ENCODE measurements around the gene SLC6A7. TPM values are rescaled to one million over a fixed set of nuclear protein-coding genes. Genes with fewer than 3 reads are reported as not detected.

The SLC6A7 gene
- polyA plus RNA-seq, 1 of the 3 experiments (the other 2 are of a cell fraction): not detected

GRCh38 chr5:150152636-150153462 is 37.0 kb upstream of the SLC6A7 start:
- peaks cover 75% of the 10 kb centered on the region for H3K79me2 ChIP-seq (ENCODE audit: insufficient read depth)
- peak; percentile 86 for DNase-seq
- no peaks in the 10 kb centered on the region for H3K9me2 ChIP-seq
- POLR2A ChIA-PET: interaction anchor here (0.9 to 1.9 kb wide), 3 partner anchors 9 to 17 kb away, joined by 3 to 10 read pairs (median 6); no protein-coding TSS in a partner anchor
- H3K4me2 ChIP-seq: peak overlapping the region; percentile 97
- peaks cover 35% of the 10 kb centered on the region for H3F3A ChIP-seq (replicated peaks; ENCODE audit: insufficient read depth)
- H3K27me3 ChIP-seq (ENCODE audit: insufficient read depth): no peaks in the 10 kb centered on the region
- WGBS (ENCODE audit: low lambda C conversion rate): 32% methylated on average over 8 of the region's 12 CpGs
- peaks cover 21 to 78% of the 10 kb centered on the region in 2 experiments for H3K4me1 ChIP-seq (ENCODE audit: control insufficient read depth in 1 of 2, insufficient read depth in 2 of 2, low read depth in 1 of 2, low read length in 1 of 2)
- peaks cover 34% of the 10 kb centered on the region for H4K20me1 ChIP-seq (ENCODE audit: insufficient read depth)
- peak overlapping the region; percentile 94 to 98; a peak in 3 of 4 replicates for H3K27ac ChIP-seq (ENCODE audit: low read depth in 2 of 2, low read length in 1 of 2)
- CTCF ChIA-PET: interaction anchor here (0.7 to 4.2 kb wide), 9 partner anchors 9 to 287 kb away, joined by 3 to 24 read pairs (median 5); no protein-coding TSS in a partner anchor
- H2AFZ ChIP-seq (ENCODE audit: low read depth): no peak overlapping the region
- H3K9me3 ChIP-seq: no peaks in the 10 kb centered on the region
- no peak overlapping the region; the same call in 1 of the 2 replicates for H3K9ac ChIP-seq
- peaks cover 4 to 8% of the 10 kb centered on the region in 2 experiments for H3K36me3 ChIP-seq (replicated peaks in 1 of 2; ENCODE audit: control insufficient read depth in 1 of 2, insufficient read depth in 2 of 2, low read length in 1 of 2)
- H3K4me3 ChIP-seq (ENCODE audit: low read depth in 2 of 2, low read length in 1 of 2): peak overlapping the region; percentile 67 to 96; a peak in 3 of 4 replicates
- no peak for TF ChIP-seq ZBTB33 (IDR thresholded peaks at IDR 0.05; ENCODE audit: borderline replicate concordance, low read depth)
- TF ChIP-seq TCF12 (IDR thresholded peaks at IDR 0.05): peak; percentile 94
- no peak for TF ChIP-seq NFIC (IDR thresholded peaks at IDR 0.05; ENCODE audit: borderline replicate concordance)
- peak; percentile 69; the same call in 1 of the 2 replicates for TF ChIP-seq MAX (IDR thresholded peaks at IDR 0.05; ENCODE audit: low read depth)
- peak; percentile 19; the same call in 1 of the 2 replicates for TF ChIP-seq FOXJ3 (CRISPR knock-in tag; IDR thresholded peaks at IDR 0.05)
- no peak for TF ChIP-seq EZH2phosphoT487 (IDR thresholded peaks at IDR 0.05; ENCODE audit: borderline replicate concordance, low read depth)
- TF ChIP-seq CTCF (IDR thresholded peaks at IDR 0.05): no peak
- TF ChIP-seq EP300 (IDR thresholded peaks at IDR 0.05; ENCODE audit: borderline replicate concordance in 1 of 2, low read depth in 1 of 2, low read length in 1 of 2): peak in 1 of 2 experiments; percentile 39; a peak in 1 of 4 replicates
- no peak for TF ChIP-seq MEF2A (IDR thresholded peaks at IDR 0.05; ENCODE audit: borderline replicate concordance, low read depth)
- peak; percentile 77 for TF ChIP-seq RCOR1 (IDR thresholded peaks at IDR 0.05; ENCODE audit: low read length)
- no peak for TF ChIP-seq TAF1 (IDR thresholded peaks at IDR 0.05; ENCODE audit: borderline replicate concordance, low read depth, low read length)
- TF ChIP-seq TEAD4 (IDR thresholded peaks at IDR 0.05; ENCODE audit: borderline replicate concordance, insufficient read depth): no peak
- peak; percentile 21; the same call in 1 of the 2 replicates for TF ChIP-seq PBX3 (IDR thresholded peaks at IDR 0.05)
- no peak for TF ChIP-seq USF2 (IDR thresholded peaks at IDR 0.05; ENCODE audit: borderline replicate concordance, low read depth, low read length)
- TF ChIP-seq RXRA (IDR thresholded peaks at IDR 0.05; ENCODE audit: borderline replicate concordance, low read depth): no peak
- no peak for TF ChIP-seq GABPA (IDR thresholded peaks at IDR 0.05; ENCODE audit: low read depth)
- TF ChIP-seq YY1 (IDR thresholded peaks at IDR 0.05; ENCODE audit: low read depth): no peak
- no peak for TF ChIP-seq USF1 (IDR thresholded peaks at IDR 0.05; ENCODE audit: borderline replicate concordance, low read depth)
- TF ChIP-seq ELF1 (IDR thresholded peaks at IDR 0.05): no peak
- peak; percentile 58 for TF ChIP-seq CHD2 (IDR thresholded peaks at IDR 0.05; ENCODE audit: low read length, partially characterized antibody)
- TF ChIP-seq MXI1 (IDR thresholded peaks at IDR 0.05; ENCODE audit: low read depth, low read length): no peak; the same call in 1 of the 2 replicates
- TF ChIP-seq RFX5 (IDR thresholded peaks at IDR 0.05; ENCODE audit: low read length): no peak
- TF ChIP-seq IRF3 (IDR thresholded peaks at IDR 0.05; ENCODE audit: low read depth, low read length): no peak
- TF ChIP-seq FOSL2 (IDR thresholded peaks at IDR 0.05; ENCODE audit: borderline replicate concordance, low read depth): no peak
